Lung (tissue), 12 donors: ENCODE data around the gene FAM118A. TPM values are rescaled to one million over a fixed set of nuclear protein-coding genes. Genes with fewer than 3 reads are reported as not detected.

Experiments
- ATAC-seq: fragments of 200-7000 bp; cut with Tn5 transposase; one replicate; pipeline ENCODE4 v1.9.1; 2020; ENCODE audit warnings: moderate number of reproducible peaks; ENCODE audit not compliant: insufficient read depth, low FRiP score
- DNase-seq, 3 donors: peaks; one replicate each; pipeline ENCODE4 v3.0.0-alpha.2; 2013 to 2017
- H3K27ac ChIP-seq, 2 donors: one replicate each; pipeline ENCODE4 v1.5.1; 2013; ENCODE audit warnings: mild to moderate bottlenecking in 2 of 2, moderate library complexity in 2 of 2, control low read depth in 1 of 2, inconsistent platforms in 1 of 2, low read depth in 1 of 2, low read length in 1 of 2
- H3K27me3 ChIP-seq, 3 donors: one replicate each; pipeline ENCODE4 v1.5.1; 2013; ENCODE audit warnings: low read length in 2 of 3; ENCODE audit not compliant: control insufficient read depth in 3 of 3, insufficient read depth in 3 of 3
- H3K36me3 ChIP-seq, 4 donors: one replicate each; pipeline ENCODE4 v1.5.1; 2013; ENCODE audit warnings: low read length in 4 of 4, mild to moderate bottlenecking in 1 of 4, moderate library complexity in 1 of 4; ENCODE audit not compliant: control insufficient read depth in 4 of 4, insufficient read depth in 4 of 4
- H3K4me1 ChIP-seq, 5 donors: one replicate each; pipeline ENCODE4 v1.5.1; 2013; ENCODE audit warnings: low read length in 5 of 5, mild to moderate bottlenecking in 2 of 5, moderate library complexity in 1 of 5; ENCODE audit not compliant: control insufficient read depth in 5 of 5, insufficient read depth in 5 of 5
- H3K4me3 ChIP-seq: one replicate; pipeline ENCODE4 v1.5.1; 2013; ENCODE audit warnings: mild to moderate bottlenecking, control low read depth, moderate library complexity
- H3K9ac ChIP-seq, 2 donors: one replicate each; pipeline ENCODE4 v1.5.1; 2013; ENCODE audit warnings: low read length in 2 of 2, control low read depth in 1 of 2; ENCODE audit not compliant: insufficient read depth in 1 of 2
- H3K9me3 ChIP-seq, 4 donors: one replicate each; pipeline ENCODE4 v1.5.1; 2013; ENCODE audit warnings: low read length in 3 of 4, mild to moderate bottlenecking in 1 of 4, moderate library complexity in 1 of 4; ENCODE audit not compliant: control insufficient read depth in 4 of 4, insufficient read depth in 3 of 4
- CTCF ChIP-seq: IDR thresholded peaks from 2 replicates; pipeline ENCODE4 v1.5.1; 2012; ENCODE audit warnings: mild to moderate bottlenecking; ENCODE audit errors: control extremely low read depth, extremely low read depth
- WGBS, 2 donors: extraction: QIAGEN DNeasy Blood & Tissue Kit; methylation state at CpG; one replicate each; pipeline ENCODE4 v1.1.7; 2013; 5-methylcytosine and 5-hydroxymethylcytosine counted together
- polyA plus RNA-seq, 2 donors: library from polyadenylated mRNA; stranded (reverse); fragments of 200-250 nt; gene quantifications; one replicate each; pipeline ENCODE4 v1.2.1, GENCODE V29; 2013
- total RNA-seq, 2 donors: library from RNA; depleted of rRNA in 1 of 2; stranded (reverse); fragments of >200 nt in 1 of 2; gene quantifications; one replicate each; pipeline ENCODE4 v1.2.1, GENCODE V29; 2014 to 2021
- donor health status: control.
- donor health status: control.
- donor health status: Bipolar disorder and iron deficiency.
- donor health status: healthy.
- donor health status: DM: yes; HTN: yes; CAD: no.

The FAM118A gene
- total and polyA plus RNA-seq, 4 donors, result 12.0 to 71.8 (median 28.4) TPM

DNA sequence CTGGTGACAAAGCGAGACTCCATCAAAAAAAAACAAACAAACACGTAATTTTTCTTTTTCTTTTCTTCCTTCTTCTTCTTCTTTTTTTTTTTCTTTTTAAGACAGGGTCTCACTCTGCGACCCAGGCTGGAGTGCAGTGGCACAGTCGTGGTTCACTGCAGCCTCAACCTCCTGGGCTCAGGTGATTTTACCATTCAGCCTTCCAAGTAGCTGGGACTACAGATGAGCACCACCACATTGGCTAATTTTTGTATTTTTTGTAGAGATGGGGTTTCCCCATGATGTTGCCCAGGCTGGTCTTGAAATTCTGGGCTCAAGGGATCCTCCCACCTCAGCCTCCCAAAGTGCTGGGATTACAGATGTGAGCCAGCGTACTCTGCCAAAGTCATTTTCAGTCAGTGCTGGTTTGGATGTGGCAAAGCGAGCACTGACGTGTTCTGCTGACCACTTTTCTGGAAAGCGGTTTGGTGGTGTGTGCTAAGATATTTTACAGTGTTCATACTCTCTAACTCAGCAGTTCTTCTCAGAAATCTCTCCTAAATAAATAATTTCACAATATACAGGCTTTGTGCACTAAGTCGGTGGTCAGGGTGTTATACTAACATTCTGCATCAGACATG, 10.7 kb downstream of the FAM118A start:
- no peak overlapping the region for H3K4me3 ChIP-seq
- no peaks in the 10 kb centered on the region for H3K9me3 ChIP-seq
- H3K36me3 ChIP-seq, result peaks cover 4 to 21% (median 17%) of the 10 kb centered on the region in 4 donors
- WGBS, 2 donors, result 84 to 88% methylated on average over 9 of the region's 9 CpGs
- no peak overlapping the region for H3K27ac ChIP-seq
- H3K4me1 ChIP-seq, result peaks cover 11 to 35% (median 13%) of the 10 kb centered on the region in 5 donors
- ATAC-seq, result no peak
- TF ChIP-seq CTCF, result no peak
- no peaks in the 10 kb centered on the region for H3K27me3 ChIP-seq
- H3K9ac ChIP-seq, result peak overlapping the region in 1 of 2 donors; percentile 17
- DNase-seq, result peak in 1 of 3 donors; percentile 63

- Histone ChIP-seq H3K9ac (no peak overlapping the region), H3K4me1 (peaks cover 11 to 35% (median 13%) of the 10 kb centered on the region in 5 donors), H3K27me3 (no peaks in the 10 kb centered on the region), H3K9me3 (no peaks in the 10 kb centered on the region), H3K27ac (no peak overlapping the region), H3K36me3 (peaks cover 4 to 21% (median 20%) of the 10 kb centered on the region in 4 donors), H3K4me3 (no peak overlapping the region)
- no peak for DNase-seq
- no peak for TF ChIP-seq CTCF
- 92% methylated on average over 12 of the region's 12 CpGs for WGBS, 2 donors
- no peak for ATAC-seq
Observed at GRCh38 chr22:45321827-45322226, 12.1 kb downstream of the FAM118A start.

DNA sequence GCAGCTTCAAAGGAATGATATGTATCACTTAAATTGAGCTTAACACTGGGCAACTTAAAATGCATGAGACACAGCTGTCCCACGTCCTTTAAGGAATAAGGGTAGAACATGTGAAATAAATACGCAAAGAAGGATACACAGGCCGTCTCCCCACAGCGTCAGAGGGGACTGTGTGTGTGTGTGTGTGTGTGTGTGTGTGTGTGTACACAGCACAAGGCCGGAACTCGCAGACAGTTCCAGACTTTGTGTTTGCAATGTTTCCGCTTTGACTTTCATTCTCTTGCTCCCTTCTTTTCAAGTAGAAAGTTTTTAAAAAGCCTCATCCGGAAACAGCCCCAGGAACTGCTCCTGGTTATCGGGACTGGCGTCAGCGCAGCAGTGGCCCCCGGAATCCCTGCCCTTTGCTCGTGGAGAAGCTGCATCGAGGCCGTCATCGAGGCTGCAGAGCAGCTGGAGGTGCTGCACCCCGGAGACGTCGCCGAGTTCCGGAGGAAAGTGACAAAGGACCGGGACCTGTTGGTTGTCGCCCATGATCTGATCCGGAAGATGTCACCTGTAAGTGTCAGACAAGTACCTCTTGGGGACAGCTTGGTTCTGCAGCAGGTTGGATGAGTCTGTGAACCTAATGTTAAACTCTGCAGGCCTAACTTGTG, 13.3 kb downstream of the FAM118A start:
- Histone ChIP-seq H3K4me1 (peaks cover 8 to 25% (median 9%) of the 10 kb centered on the region in 5 donors), H3K27ac (no peak overlapping the region), H3K9me3 (no peaks in the 10 kb centered on the region), H3K36me3 (peaks cover 4 to 28% (median 24%) of the 10 kb centered on the region in 4 donors), H3K4me3 (no peak overlapping the region), H3K9ac (no peak overlapping the region), H3K27me3 (no peaks in the 10 kb centered on the region)
- TF ChIP-seq CTCF, result no peak
- 78 to 87% methylated on average over 24 of the region's 24 CpGs for WGBS, 2 donors
- no peak for ATAC-seq
- DNase-seq, result peak in 2 of 3 donors; percentile 11 to 24
